ENCODE results near the gene TULP4. TPM values are rescaled to one million over a fixed set of nuclear protein-coding genes. Genes with fewer than 3 reads are reported as not detected.

The TULP4 gene
- total RNA-seq, 1 experiment from 2014 or later: 126 TPM

GRCh38 chr6:158507174-158507573 is 194.9 kb downstream of the TULP4 start:
- intact Hi-C loops (cut with micrococcal nuclease; ENCODE audit: unreplicated experiment): no loop called here
- no TSS peak for BruUV-seq (replicated peaks)
- CTCF ChIA-PET: no interaction called here

GRCh38 chr6:158508450-158508849 is 196.2 kb downstream of the TULP4 start:
- ChIA-PET CTCF (no interaction called here), POLR2A (interaction anchor here (0.6 kb wide), 1 partner anchor 168 kb away, joined by 3 read pairs; no protein-coding TSS in a partner anchor)
- Mint-ChIP-seq H3K4me1 (ENCODE audit: low read depth, unreplicated experiment) (no peaks in the 10 kb centered on the region), H3K36me3 (ENCODE audit: insufficient read depth, unreplicated experiment) (peaks cover 60% of the 10 kb centered on the region), H3K27me3 (ENCODE audit: insufficient read depth, unreplicated experiment) (no peaks in the 10 kb centered on the region), H3K27ac (ENCODE audit: unreplicated experiment) (no peak overlapping the region), H3K9me3 (ENCODE audit: unreplicated experiment) (no peaks in the 10 kb centered on the region), H3K4me3 (ENCODE audit: unreplicated experiment) (no peak overlapping the region)
- H3K4me1 ChIP-seq: no peaks in the 10 kb centered on the region
- DNase-seq: no peak
- TF ChIP-seq CTCF (IDR thresholded peaks at IDR 0.05; ENCODE audit: insufficient read depth in 1 of 2, low read depth in 1 of 2, low read length in 1 of 2, severe bottlenecking in 1 of 2, unreplicated experiment in 1 of 2): no peak
- intact Hi-C loops (cut with micrococcal nuclease; ENCODE audit: unreplicated experiment): no loop called here
- no TSS peak for BruUV-seq (replicated peaks)
- no peak overlapping the region for H3K4me3 ChIP-seq (ENCODE audit: low read depth, low read length)
- H3K27me3 ChIP-seq (replicated peaks; ENCODE audit: control insufficient read depth, insufficient read depth, low read length): no peaks in the 10 kb centered on the region
- H3K36me3 ChIP-seq (ENCODE audit: control insufficient read depth, insufficient read depth, low read length): no peaks in the 10 kb centered on the region
- no peaks in the 10 kb centered on the region for H3K9me3 ChIP-seq

More at GRCh38 chr6:158507174-158507573, 194.9 kb downstream of the TULP4 start:
- TF ChIP-seq CTCF (IDR thresholded peaks at IDR 0.05; ENCODE audit: insufficient read depth in 1 of 2, low read depth in 1 of 2, low read length in 1 of 2, severe bottlenecking in 1 of 2, unreplicated experiment in 1 of 2): no peak
- Mint-ChIP-seq H3K36me3 (ENCODE audit: insufficient read depth, unreplicated experiment) (peaks cover 67% of the 10 kb centered on the region), H3K4me3 (ENCODE audit: unreplicated experiment) (no peak overlapping the region), H3K4me1 (ENCODE audit: low read depth, unreplicated experiment) (no peaks in the 10 kb centered on the region), H3K9me3 (ENCODE audit: unreplicated experiment) (no peaks in the 10 kb centered on the region), H3K27ac (ENCODE audit: unreplicated experiment) (no peak overlapping the region), H3K27me3 (ENCODE audit: insufficient read depth, unreplicated experiment) (no peaks in the 10 kb centered on the region)
- Histone ChIP-seq H3K4me3 (ENCODE audit: low read depth, low read length) (no peak overlapping the region), H3K36me3 (ENCODE audit: control insufficient read depth, insufficient read depth, low read length) (no peaks in the 10 kb centered on the region; the same call in 1 of the 2 replicates), H3K27me3 (replicated peaks; ENCODE audit: control insufficient read depth, insufficient read depth, low read length) (no peaks in the 10 kb centered on the region), H3K4me1 (no peaks in the 10 kb centered on the region), H3K9me3 (no peaks in the 10 kb centered on the region)
- POLR2A ChIA-PET: no interaction called here
- no peak for DNase-seq

- Mint-ChIP-seq H3K27ac (ENCODE audit: unreplicated experiment) (no peak overlapping the region), H3K27me3 (ENCODE audit: insufficient read depth, unreplicated experiment) (no peaks in the 10 kb centered on the region), H3K36me3 (ENCODE audit: insufficient read depth, unreplicated experiment) (peaks cover 65% of the 10 kb centered on the region), H3K4me3 (ENCODE audit: unreplicated experiment) (no peak overlapping the region), H3K9me3 (ENCODE audit: unreplicated experiment) (no peaks in the 10 kb centered on the region), H3K4me1 (ENCODE audit: low read depth, unreplicated experiment) (no peaks in the 10 kb centered on the region)
- Histone ChIP-seq H3K4me1 (no peaks in the 10 kb centered on the region), H3K9me3 (no peaks in the 10 kb centered on the region), H3K36me3 (ENCODE audit: control insufficient read depth, insufficient read depth, low read length) (no peaks in the 10 kb centered on the region), H3K4me3 (ENCODE audit: low read depth, low read length) (no peak overlapping the region), H3K27me3 (replicated peaks; ENCODE audit: control insufficient read depth, insufficient read depth, low read length) (no peaks in the 10 kb centered on the region)
- no peak for TF ChIP-seq CTCF (IDR thresholded peaks at IDR 0.05; ENCODE audit: insufficient read depth in 1 of 2, low read depth in 1 of 2, low read length in 1 of 2, severe bottlenecking in 1 of 2, unreplicated experiment in 1 of 2)
- intact Hi-C loops (cut with micrococcal nuclease; ENCODE audit: unreplicated experiment): no loop called here
- ChIA-PET POLR2A (no interaction called here), CTCF (no interaction called here)
- no peak for DNase-seq
- BruUV-seq (replicated peaks): TSS peak; percentile 5
These were observed 197.2 kb downstream of the TULP4 start for GRCh38 chr6:158509465-158509864.
